HL-60 (cell line): ENCODE data around the gene SETBP1.

Source experiments
- DNase-seq, 2 experiments: peaks; one replicate each; pipeline ENCODE4 v3.0.0-alpha.2; 2010 to 2020; ENCODE audit warnings: low read depth in 1 of 2, low spot score in 1 of 2
- H3K27ac ChIP-seq: fragments of 250-450 bp; sonication (Bioruptor Pico); replicated peaks from 2 replicates; pipeline ENCODE4 v1.5.1; 2020; ENCODE audit warnings: mild to moderate bottlenecking, moderate library complexity
- H3K27me3 ChIP-seq: fragments of 250-450 bp; sonication (Bioruptor Pico); 2 replicates; pipeline ENCODE4 v1.5.1; 2021; ENCODE audit warnings: mild to moderate bottlenecking, moderate library complexity; ENCODE audit not compliant: insufficient read depth, poor library complexity, severe bottlenecking
- H3K4me3 ChIP-seq: replicated peaks from 2 replicates; pipeline ENCODE4 v1.5.1; 2011; ENCODE audit warnings: mild to moderate bottlenecking, control low read depth, low read length; ENCODE audit not compliant: insufficient read depth
- CTCF ChIP-seq: IDR thresholded peaks from one replicate; pipeline ENCODE4 v1.5.1; 2011; ENCODE audit warnings: low read length, control low read depth, inconsistent platforms; ENCODE audit not compliant: insufficient read depth
- GABPA ChIP-seq: IDR thresholded peaks from 2 replicates; pipeline ENCODE4 v1.6.1; 2012; ENCODE audit warnings: low read depth
- POLR2AphosphoS5 ChIP-seq: IDR thresholded peaks from 2 replicates; pipeline ENCODE4 v1.6.1; 2012; ENCODE audit warnings: low read depth
- REST ChIP-seq: IDR thresholded peaks from 2 replicates; pipeline ENCODE4 v1.6.1; 2012; ENCODE audit warnings: low read depth; ENCODE audit not compliant: insufficient replicate concordance
- SPI1 ChIP-seq: IDR thresholded peaks from 2 replicates; pipeline ENCODE4 v1.6.1; 2012; ENCODE audit warnings: low read depth, mild to moderate bottlenecking, borderline replicate concordance

The SETBP1 gene

GRCh38 chr18:44927127-44927849, 246.6 kb downstream of the SETBP1 start:
- H3K4me3 ChIP-seq = no peak overlapping the region
- TF ChIP-seq SPI1 (no peak), POLR2AphosphoS5 (no peak), CTCF (no peak), REST (no peak), GABPA (no peak)
- no peak overlapping the region for H3K27ac ChIP-seq
- no peaks in the 10 kb centered on the region for H3K27me3 ChIP-seq
- DNase-seq = no peak

- TF ChIP-seq POLR2AphosphoS5 = no peak
- no peak for TF ChIP-seq CTCF
- TF ChIP-seq SPI1 = no peak
- TF ChIP-seq REST = no peak
- TF ChIP-seq GABPA = no peak
- DNase-seq = no peak
- H3K27me3 ChIP-seq = no peaks in the 10 kb centered on the region
- no peak overlapping the region for H3K4me3 ChIP-seq
- no peak overlapping the region for H3K27ac ChIP-seq
These were observed 254.2 kb downstream of the SETBP1 start for GRCh38 chr18:44934901-44935300.

- Histone ChIP-seq H3K4me3 (no peak overlapping the region), H3K27ac (no peak overlapping the region), H3K27me3 (no peaks in the 10 kb centered on the region)
- DNase-seq = no peak
- no peak for TF ChIP-seq POLR2AphosphoS5
- TF ChIP-seq CTCF = no peak
- TF ChIP-seq SPI1 = no peak
- no peak for TF ChIP-seq GABPA
- no peak for TF ChIP-seq REST
These were observed 254.8 kb downstream of the SETBP1 start for GRCh38 chr18:44935455-44935854.
